ENCODE measurements around the gene NUCB1. TPM values are rescaled to one million over a fixed set of nuclear protein-coding genes. Genes with fewer than 3 reads are reported as not detected.
A peak's percentile ranks its signal among the peaks of the same experiment; 100 is the strongest.
"Not testable (repeated sequence)": the region's sequence is repeated elsewhere in the genome, so short reads cannot be mapped to it uniquely, and the experiment has no call there.

NUCB1 gene
- total RNA-seq, 1 donor from 2014 or later, result 107 TPM

DNA sequence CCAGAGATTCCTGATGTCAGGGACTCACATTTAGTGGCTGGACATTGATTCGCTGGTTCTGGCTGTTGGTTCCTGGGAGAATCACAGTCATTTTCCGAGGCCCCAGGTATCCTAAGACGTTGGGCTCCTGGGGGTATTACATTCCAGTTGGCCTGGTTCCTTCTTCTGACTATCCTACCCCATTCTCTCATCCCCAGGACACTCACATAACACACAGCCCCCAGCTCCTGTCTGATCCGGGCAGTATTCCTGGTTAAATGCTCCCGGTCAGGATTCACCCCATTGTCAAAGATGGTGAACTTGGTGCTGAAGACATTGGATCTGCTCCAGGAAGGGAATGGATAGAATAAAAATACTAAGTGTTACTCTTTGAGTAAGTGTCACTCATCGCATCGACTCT is 16.4 kb upstream of the NUCB1 start:
- no peaks in the 10 kb centered on the region for H3K27me3 ChIP-seq (ENCODE audit: control insufficient read depth in 3 of 3, insufficient read depth in 3 of 3, low read length in 3 of 3)
- no peak overlapping the region for H3K9ac ChIP-seq (ENCODE audit: low read depth in 1 of 3, low read length in 3 of 3)
- H3K4me1 ChIP-seq (ENCODE audit: control insufficient read depth in 3 of 3, insufficient read depth in 3 of 3, low read length in 3 of 3), result peaks cover 0 to 1% (median 0%) of the 10 kb centered on the region in 3 donors
- H3K9me3 ChIP-seq (ENCODE audit: control insufficient read depth in 3 of 3, low read length in 3 of 3), result no peaks in the 10 kb centered on the region
- no peak overlapping the region for H3K4me3 ChIP-seq (ENCODE audit: low read length in 3 of 3)
- no peak overlapping the region for H3K27ac ChIP-seq (ENCODE audit: low read depth, low read length)
- peaks cover 0 to 2% (median 0%) of the 10 kb centered on the region in 3 donors for H3K36me3 ChIP-seq (ENCODE audit: control insufficient read depth in 3 of 3, insufficient read depth in 3 of 3, low read length in 3 of 3)

- H3K36me3 ChIP-seq (ENCODE audit: control insufficient read depth in 3 of 3, insufficient read depth in 3 of 3, low read length in 3 of 3), result no peaks in the 10 kb centered on the region
- no peak overlapping the region for H3K4me3 ChIP-seq (ENCODE audit: low read length in 3 of 3)
- H3K4me1 ChIP-seq (ENCODE audit: control insufficient read depth in 3 of 3, insufficient read depth in 3 of 3, low read length in 3 of 3), result no peaks in the 10 kb centered on the region
- no peak overlapping the region for H3K27ac ChIP-seq (ENCODE audit: low read depth, low read length)
- no peak overlapping the region for H3K9ac ChIP-seq (ENCODE audit: low read depth in 1 of 3, low read length in 3 of 3)
- H3K27me3 ChIP-seq (ENCODE audit: control insufficient read depth in 3 of 3, insufficient read depth in 3 of 3, low read length in 3 of 3), result no peaks in the 10 kb centered on the region
- no peaks in the 10 kb centered on the region for H3K9me3 ChIP-seq (ENCODE audit: control insufficient read depth in 3 of 3, low read length in 3 of 3)
These were observed 12.1 kb upstream of the NUCB1 start for GRCh38 chr19:48887861-48888612.

DNA sequence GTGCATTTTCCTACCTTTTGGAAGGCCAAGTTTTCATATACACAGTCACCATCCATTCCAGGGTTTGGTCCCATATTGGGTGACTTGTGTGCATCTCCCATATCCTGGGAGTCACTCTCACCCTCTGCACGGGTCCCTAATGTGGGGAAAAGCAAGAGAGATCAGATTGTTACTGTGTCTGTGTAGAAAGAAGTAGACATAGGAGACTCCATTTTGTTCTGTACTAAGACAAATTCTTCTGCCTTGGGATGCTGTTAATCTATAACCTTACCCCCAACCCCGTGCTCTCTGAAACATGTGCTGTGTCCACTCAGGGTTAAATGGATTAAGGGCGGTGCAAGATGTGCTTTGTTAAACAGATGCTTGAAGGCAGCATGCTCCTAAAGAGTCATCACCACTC is 10.6 kb upstream of the NUCB1 start:
- H3K4me1 ChIP-seq (ENCODE audit: control insufficient read depth in 3 of 3, insufficient read depth in 3 of 3, low read length in 3 of 3); H3K27ac ChIP-seq (ENCODE audit: low read depth, low read length); H3K36me3 ChIP-seq (ENCODE audit: control insufficient read depth in 3 of 3, insufficient read depth in 3 of 3, low read length in 3 of 3); H3K27me3 ChIP-seq (ENCODE audit: control insufficient read depth in 3 of 3, insufficient read depth in 3 of 3, low read length in 3 of 3); H3K9ac ChIP-seq (ENCODE audit: low read depth in 1 of 3, low read length in 3 of 3); H3K4me3 ChIP-seq (ENCODE audit: low read length in 3 of 3); H3K9me3 ChIP-seq (ENCODE audit: control insufficient read depth in 3 of 3, low read length in 3 of 3): not testable (repeated sequence)

GRCh38 chr19:48890551-48890950 is 9.6 kb upstream of the NUCB1 start:
- H3K27ac ChIP-seq (ENCODE audit: low read depth, low read length), result no peak overlapping the region
- no peaks in the 10 kb centered on the region for H3K36me3 ChIP-seq (ENCODE audit: control insufficient read depth in 3 of 3, insufficient read depth in 3 of 3, low read length in 3 of 3)
- H3K9me3 ChIP-seq (ENCODE audit: control insufficient read depth in 3 of 3, low read length in 3 of 3), result no peaks in the 10 kb centered on the region
- H3K4me3 ChIP-seq (ENCODE audit: low read length in 3 of 3), result no peak overlapping the region
- H3K27me3 ChIP-seq (ENCODE audit: control insufficient read depth in 3 of 3, insufficient read depth in 3 of 3, low read length in 3 of 3), result peaks cover 0 to 11% (median 6%) of the 10 kb centered on the region in 3 donors
- peaks cover under 1 to 5% (median 2%) of the 10 kb centered on the region in 3 donors for H3K4me1 ChIP-seq (ENCODE audit: control insufficient read depth in 3 of 3, insufficient read depth in 3 of 3, low read length in 3 of 3)
- H3K9ac ChIP-seq (ENCODE audit: low read depth in 1 of 3, low read length in 3 of 3), result no peak overlapping the region

DNA sequence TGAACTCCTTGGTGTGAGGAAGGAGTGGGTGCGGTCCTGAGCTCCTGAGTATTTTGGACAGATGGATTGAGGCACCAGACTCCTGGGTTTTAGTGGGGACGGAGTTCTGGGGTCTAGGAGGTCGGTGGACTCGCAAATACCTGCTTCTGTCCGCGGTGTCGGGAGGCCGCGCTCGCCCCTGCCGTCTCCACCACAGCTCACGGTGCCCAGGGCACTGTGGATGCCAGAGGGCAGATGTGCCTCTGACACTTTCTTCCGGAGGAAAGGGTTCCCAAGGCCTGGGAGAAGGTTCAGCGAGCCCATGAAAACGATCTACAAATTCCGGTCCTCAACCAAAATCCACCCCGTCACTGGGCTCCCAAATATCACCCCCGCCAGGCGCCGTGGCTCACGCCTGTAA is 4.9 kb upstream of the NUCB1 start:
- H3K4me1 ChIP-seq (ENCODE audit: control insufficient read depth in 3 of 3, insufficient read depth in 3 of 3, low read length in 3 of 3), result peaks cover 2 to 8% (median 3%) of the 10 kb centered on the region in 3 donors
- no peak overlapping the region for H3K9ac ChIP-seq (ENCODE audit: low read depth in 1 of 3, low read length in 3 of 3)
- no peak overlapping the region for H3K27ac ChIP-seq (ENCODE audit: low read depth, low read length)
- peaks cover 0 to 11% (median 6%) of the 10 kb centered on the region in 3 donors for H3K27me3 ChIP-seq (ENCODE audit: control insufficient read depth in 3 of 3, insufficient read depth in 3 of 3, low read length in 3 of 3)
- H3K9me3 ChIP-seq (ENCODE audit: control insufficient read depth in 3 of 3, low read length in 3 of 3), result no peaks in the 10 kb centered on the region
- H3K36me3 ChIP-seq (ENCODE audit: control insufficient read depth in 3 of 3, insufficient read depth in 3 of 3, low read length in 3 of 3), result peaks cover 0 to under 1% (median 0%) of the 10 kb centered on the region in 3 donors
- H3K4me3 ChIP-seq (ENCODE audit: low read length in 3 of 3), result peak overlapping the region in 2 of 3 donors; percentile 6 to 38

DNA sequence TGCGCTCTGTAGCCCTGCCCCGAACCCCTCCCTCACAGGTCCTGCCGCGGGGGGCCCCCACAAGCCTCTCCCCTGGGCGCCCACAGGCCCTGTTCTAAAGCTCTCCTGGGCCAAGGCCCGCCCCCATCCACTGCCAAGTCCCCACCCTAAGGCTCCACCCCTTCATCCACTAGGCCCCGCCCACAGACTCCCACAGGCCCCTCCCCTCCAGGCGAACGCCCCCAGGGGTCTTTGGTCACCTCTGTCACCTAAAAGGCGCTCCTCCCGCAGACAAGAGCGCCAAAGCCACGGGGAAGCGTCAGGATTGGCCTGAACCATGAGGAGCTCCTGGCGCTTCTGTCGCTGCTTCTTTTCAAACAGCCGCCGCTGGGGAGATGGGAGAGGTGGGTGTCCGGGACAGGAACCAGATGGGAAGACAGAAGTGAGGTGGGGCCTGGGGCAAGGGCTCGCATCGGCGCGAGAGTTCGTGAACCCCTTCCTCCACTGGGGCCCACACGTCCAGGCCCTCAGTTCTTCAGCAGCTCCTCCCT is 3.9 kb upstream of the NUCB1 start:
- H3K9ac ChIP-seq (ENCODE audit: low read depth in 1 of 3, low read length in 3 of 3), result peak overlapping the region in 1 of 3 donors; percentile 10
- peaks cover 0 to 2% (median 0%) of the 10 kb centered on the region in 3 donors for H3K36me3 ChIP-seq (ENCODE audit: control insufficient read depth in 3 of 3, insufficient read depth in 3 of 3, low read length in 3 of 3)
- H3K4me1 ChIP-seq (ENCODE audit: control insufficient read depth in 3 of 3, insufficient read depth in 3 of 3, low read length in 3 of 3), result peaks cover 7 to 18% (median 10%) of the 10 kb centered on the region in 3 donors
- H3K4me3 ChIP-seq (ENCODE audit: low read length in 3 of 3), result peak overlapping the region in 2 of 3 donors; percentile 38 to 41
- peaks cover 0 to 11% (median 6%) of the 10 kb centered on the region in 3 donors for H3K27me3 ChIP-seq (ENCODE audit: control insufficient read depth in 3 of 3, insufficient read depth in 3 of 3, low read length in 3 of 3)
- H3K9me3 ChIP-seq (ENCODE audit: control insufficient read depth in 3 of 3, low read length in 3 of 3), result no peaks in the 10 kb centered on the region
- peak overlapping the region; percentile 25 for H3K27ac ChIP-seq (ENCODE audit: low read depth, low read length)

- H3K9me3 ChIP-seq (ENCODE audit: control insufficient read depth in 3 of 3, low read length in 3 of 3), result no peaks in the 10 kb centered on the region
- peaks cover 0 to 11% (median 6%) of the 10 kb centered on the region in 3 donors for H3K27me3 ChIP-seq (ENCODE audit: control insufficient read depth in 3 of 3, insufficient read depth in 3 of 3, low read length in 3 of 3)
- H3K9ac ChIP-seq (ENCODE audit: low read depth in 1 of 3, low read length in 3 of 3), result no peak overlapping the region
- no peak overlapping the region for H3K27ac ChIP-seq (ENCODE audit: low read depth, low read length)
- peaks cover 0 to 5% (median 0%) of the 10 kb centered on the region in 3 donors for H3K36me3 ChIP-seq (ENCODE audit: control insufficient read depth in 3 of 3, insufficient read depth in 3 of 3, low read length in 3 of 3)
- peaks cover 13 to 26% (median 15%) of the 10 kb centered on the region in 3 donors for H3K4me1 ChIP-seq (ENCODE audit: control insufficient read depth in 3 of 3, insufficient read depth in 3 of 3, low read length in 3 of 3)
- no peak overlapping the region for H3K4me3 ChIP-seq (ENCODE audit: low read length in 3 of 3)
These were observed 2.9 kb upstream of the NUCB1 start for GRCh38 chr19:48897181-48897580.

DNA sequence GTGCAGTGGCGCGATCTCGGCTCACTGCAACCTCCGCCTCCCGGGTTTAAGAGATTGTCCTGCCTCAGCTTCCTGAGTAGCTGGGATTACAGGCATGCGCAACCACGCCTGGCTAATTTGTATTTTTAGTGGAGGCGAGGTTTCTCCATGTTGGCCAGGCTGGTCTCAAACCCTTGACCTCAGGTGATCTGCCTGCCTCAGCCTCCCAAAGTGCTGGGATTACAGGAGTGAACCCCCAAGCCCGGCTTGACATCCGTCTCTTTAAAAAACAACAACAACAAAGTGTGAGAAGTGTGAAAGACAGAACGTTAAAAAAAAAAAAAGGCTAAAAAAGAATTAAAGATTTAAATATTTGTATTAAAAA is 744 bp upstream of the NUCB1 start:
- Histone ChIP-seq H3K27me3 (ENCODE audit: control insufficient read depth in 3 of 3, insufficient read depth in 3 of 3, low read length in 3 of 3) (peaks cover 0 to 11% (median 6%) of the 10 kb centered on the region in 3 donors), H3K9ac (ENCODE audit: low read depth in 1 of 3, low read length in 3 of 3) (peak overlapping the region in 1 of 3 donors; percentile 87), H3K4me1 (ENCODE audit: control insufficient read depth in 3 of 3, insufficient read depth in 3 of 3, low read length in 3 of 3) (peaks cover 16 to 30% (median 19%) of the 10 kb centered on the region in 3 donors), H3K4me3 (ENCODE audit: low read length in 3 of 3) (peak overlapping the region in 2 of 3 donors; percentile 95 to 96), H3K27ac (ENCODE audit: low read depth, low read length) (peak overlapping the region; percentile 88)
- H3K9me3 ChIP-seq (ENCODE audit: control insufficient read depth in 3 of 3, low read length in 3 of 3); H3K36me3 ChIP-seq (ENCODE audit: control insufficient read depth in 3 of 3, insufficient read depth in 3 of 3, low read length in 3 of 3): not testable (repeated sequence)

DNA sequence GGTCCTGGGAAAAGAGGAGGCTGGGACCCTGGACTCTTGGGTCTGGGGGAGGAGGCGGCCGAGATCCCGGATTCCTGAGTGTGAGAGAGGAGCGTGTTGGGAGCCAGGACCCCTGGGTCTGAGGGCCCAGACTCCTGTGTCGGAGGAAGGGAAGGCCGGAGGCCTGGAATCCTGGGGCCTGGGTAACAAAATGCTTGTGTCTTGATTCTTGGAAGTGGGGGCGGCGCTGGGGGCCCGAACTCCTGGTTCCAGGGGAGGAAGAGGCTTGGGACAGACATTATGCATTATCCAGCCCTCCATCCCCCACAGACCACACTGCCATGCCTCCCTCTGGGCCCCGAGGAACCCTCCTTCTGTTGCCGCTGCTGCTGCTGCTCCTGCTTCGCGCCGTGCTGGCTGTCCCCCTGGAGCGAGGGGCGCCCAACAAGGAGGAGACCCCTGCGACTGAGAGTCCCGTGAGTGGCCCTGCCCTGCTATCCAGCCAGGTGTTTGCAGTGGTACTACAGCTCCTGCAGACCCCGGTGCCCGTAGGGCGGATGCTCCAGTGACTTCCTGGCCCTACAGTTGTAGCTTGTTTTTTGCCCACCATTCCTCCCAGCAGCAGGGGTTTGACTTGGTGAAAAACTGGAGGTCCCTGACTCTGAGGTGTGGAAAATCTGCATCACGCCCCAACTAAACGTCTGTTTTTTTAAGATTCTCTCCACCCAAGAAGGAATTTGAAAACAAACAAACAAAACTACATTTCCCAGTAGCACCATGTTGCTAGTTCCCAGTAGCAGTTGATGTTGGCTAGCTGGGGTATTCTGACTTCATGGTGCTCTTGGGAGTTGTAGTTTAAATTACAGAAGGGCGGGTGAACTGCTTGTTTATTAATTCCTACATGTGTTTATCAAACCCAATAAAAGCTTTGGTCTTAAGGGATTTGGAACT is 630 bp downstream of the NUCB1 start:
- Histone ChIP-seq H3K27me3 (ENCODE audit: control insufficient read depth in 3 of 3, insufficient read depth in 3 of 3, low read length in 3 of 3) (no peaks in the 10 kb centered on the region), H3K36me3 (ENCODE audit: control insufficient read depth in 3 of 3, insufficient read depth in 3 of 3, low read length in 3 of 3) (peaks cover 15 to 20% (median 18%) of the 10 kb centered on the region in 3 donors), H3K4me3 (ENCODE audit: low read length in 3 of 3) (peak overlapping the region; percentile 87 to 96 (median 95)), H3K9ac (ENCODE audit: low read depth in 1 of 3, low read length in 3 of 3) (peak overlapping the region; percentile 87 to 94 (median 93)), H3K27ac (ENCODE audit: low read depth, low read length) (peak overlapping the region; percentile 88), H3K4me1 (ENCODE audit: control insufficient read depth in 3 of 3, insufficient read depth in 3 of 3, low read length in 3 of 3) (peaks cover 17 to 28% (median 20%) of the 10 kb centered on the region in 3 donors), H3K9me3 (ENCODE audit: control insufficient read depth in 3 of 3, low read length in 3 of 3) (no peaks in the 10 kb centered on the region)

Measured in skeletal muscle tissue (tissue), 4 donors.